A549 treated with CpdA at 1 μM for 4 hours (cell line): ENCODE measurements around the gene P2RX7. TPM values are rescaled to one million over a fixed set of nuclear protein-coding genes. Genes with fewer than 3 reads are reported as not detected.

Source experiments
- total RNA-seq: library from RNA; stranded (reverse); fragments of 200-300 nt; extraction: Qiagen RNA extraction; gene quantifications from 5 replicates; pipeline ENCODE4 v1.2.3, GENCODE V29; 2022; ENCODE audit warnings: low read depth

Gene P2RX7
- total RNA-seq, result not detected in 5 replicates

DNA sequence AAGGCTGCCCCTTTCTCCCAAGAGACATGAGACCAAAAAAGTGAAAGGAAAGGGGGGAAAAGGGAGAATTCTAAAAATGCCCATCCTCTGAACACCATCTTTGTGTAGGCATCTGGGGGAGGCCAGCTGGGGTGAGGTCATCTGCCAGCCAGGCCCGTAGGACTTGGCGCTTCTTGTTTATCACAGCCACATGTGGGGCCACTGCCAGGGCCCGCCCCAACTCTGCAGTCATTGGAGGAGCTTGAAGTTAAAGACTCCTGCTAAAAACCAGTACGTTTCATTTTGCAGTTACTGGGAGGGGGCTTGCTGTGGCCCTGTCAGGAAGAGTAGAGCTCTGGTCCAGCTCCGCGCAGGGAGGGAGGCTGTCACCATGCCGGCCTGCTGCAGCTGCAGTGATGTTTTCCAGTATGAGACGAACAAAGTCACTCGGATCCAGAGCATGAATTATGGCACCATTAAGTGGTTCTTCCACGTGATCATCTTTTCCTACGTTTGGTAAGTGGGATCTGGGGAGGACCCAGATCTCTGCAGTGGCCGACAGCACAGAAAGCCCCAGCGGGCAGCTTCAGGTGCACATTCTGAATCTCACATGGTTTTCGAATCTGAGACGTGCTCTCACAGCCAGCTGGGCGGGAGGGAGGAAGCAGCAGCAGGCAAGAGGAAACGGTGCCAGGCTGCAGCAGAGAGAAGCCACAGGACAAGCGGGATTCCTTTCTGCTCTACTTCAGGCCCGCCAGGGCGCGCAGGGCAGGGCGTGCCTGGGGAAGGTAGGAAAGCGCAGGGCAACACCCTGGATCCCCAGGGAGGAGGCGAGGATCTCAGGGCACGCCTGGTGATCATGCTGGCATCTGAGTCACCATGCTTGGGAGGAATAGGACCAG, at the start of gene P2RX7:
Gene P2RX7 (plus strand): TSS at position 276 of the 881 bp plus-strand sequence. CDS start 95 bp downstream, at position 371.

GRCh38 chr12:121209624-121210572, 77.2 kb downstream of the P2RX7 start, which contains the start of gene P2RX4:
Gene P2RX4 (plus strand): TSS chr12:121210129. CDS start chr12:121210165, 36 bp downstream.

Other genes starting within 250 kb of the P2RX7 start
- gene SPPL3, start 228.5 kb upstream of the P2RX7 start, total RNA-seq, result 33.3 to 53.3 TPM (median 52.1 TPM) in 5 replicates
- gene HNF1A, start 154.3 kb upstream of the P2RX7 start, total RNA-seq, result 4.2 to 6.8 TPM (median 5.7 TPM) in 5 replicates
- 19.3 to 26.8 TPM (median 24.4 TPM) in 5 replicates for gene C12orf43, start 116.4 kb upstream of the P2RX7 start, total RNA-seq
- gene OASL, start 93.6 kb upstream of the P2RX7 start, total RNA-seq, result 3.9 to 5.0 TPM (median 4.6 TPM) in 5 replicates
- 16.4 to 20.8 TPM (median 18.3 TPM) in 5 replicates for gene P2RX4, start 77.3 kb downstream of the P2RX7 start, total RNA-seq
- gene CAMKK2, start 163.8 kb downstream of the P2RX7 start, total RNA-seq, result 17.9 to 26.3 TPM (median 25.0 TPM) in 5 replicates
- 88.0 to 98.2 TPM (median 90.1 TPM) in 5 replicates for gene ANAPC5, start 219.5 kb downstream of the P2RX7 start, total RNA-seq